NCI-H524 treated with DMSO at 0.1 percent for 48 hours (cell line): Measurements from ENCODE around the gene TIMM44.
"Not testable (repeated sequence)": the region's sequence is repeated elsewhere in the genome, so short reads cannot be mapped to it uniquely, and the experiment has no call there.

Experiments
- DNase-seq: peaks from one replicate; lab custom pipeline; 2025; lab: John Stamatoyannopoulos, UW

Gene TIMM44

DNA sequence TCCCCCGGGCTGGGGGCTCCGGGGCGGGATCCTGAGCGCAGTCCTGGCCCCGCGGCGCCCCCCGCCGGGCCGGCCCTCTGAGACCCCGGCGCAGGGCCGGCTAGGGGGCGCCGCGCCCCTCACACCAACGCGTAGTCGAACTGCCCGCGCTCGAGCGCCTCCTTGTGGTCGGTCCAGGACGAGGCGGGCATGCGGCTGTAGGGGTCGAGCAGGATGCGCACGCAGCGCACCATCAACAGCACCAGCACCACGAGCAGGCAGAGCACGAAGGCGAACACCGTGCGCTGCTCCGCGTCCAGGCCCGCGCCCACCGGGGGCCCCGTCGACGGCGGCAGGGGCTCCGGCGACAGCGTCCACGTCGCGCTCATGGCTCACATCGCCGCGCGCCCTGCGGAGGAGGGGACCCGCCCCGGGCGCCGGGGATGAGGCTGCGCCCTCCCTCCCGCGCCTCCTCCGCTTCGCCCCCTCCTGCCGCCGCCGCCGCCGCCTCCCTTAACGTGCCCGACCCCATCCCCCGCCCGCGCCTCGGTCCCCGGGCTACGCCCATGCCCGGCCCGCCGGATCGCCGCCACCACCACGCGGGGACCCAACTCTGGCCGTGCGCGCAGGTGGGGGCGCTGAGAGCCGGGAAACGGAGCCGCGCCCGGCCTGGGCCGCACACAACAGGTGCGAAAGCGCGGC is 18.2 kb downstream of the TIMM44 start:
- peak; percentile 26 for DNase-seq

DNA sequence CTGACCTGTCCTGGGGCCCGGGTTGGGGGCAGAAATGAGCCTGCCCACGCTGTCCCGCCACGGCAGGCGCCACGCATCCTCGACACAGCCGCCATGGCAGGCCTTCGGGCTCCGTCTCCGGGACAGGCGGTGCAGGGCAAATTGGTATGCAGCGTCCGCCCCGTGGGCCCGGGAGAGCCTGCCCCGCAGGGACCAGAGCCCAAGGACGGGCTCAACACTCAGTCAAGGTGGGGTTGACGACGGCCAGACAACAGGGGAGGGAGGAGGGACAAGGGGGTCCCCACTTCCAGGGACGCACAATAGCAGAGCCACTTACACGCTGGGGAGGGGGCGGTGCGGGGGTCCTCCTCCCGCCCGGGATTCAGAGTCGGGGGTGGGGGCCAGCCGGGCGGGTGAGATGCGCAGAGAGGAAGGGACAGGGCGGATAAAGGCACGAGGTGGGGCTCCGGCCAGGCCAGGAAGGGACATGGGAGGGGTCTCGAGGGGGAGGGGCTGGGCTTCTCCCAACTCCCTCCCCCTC is 18.8 kb downstream of the TIMM44 start:
- DNase-seq, result no peak

DNA sequence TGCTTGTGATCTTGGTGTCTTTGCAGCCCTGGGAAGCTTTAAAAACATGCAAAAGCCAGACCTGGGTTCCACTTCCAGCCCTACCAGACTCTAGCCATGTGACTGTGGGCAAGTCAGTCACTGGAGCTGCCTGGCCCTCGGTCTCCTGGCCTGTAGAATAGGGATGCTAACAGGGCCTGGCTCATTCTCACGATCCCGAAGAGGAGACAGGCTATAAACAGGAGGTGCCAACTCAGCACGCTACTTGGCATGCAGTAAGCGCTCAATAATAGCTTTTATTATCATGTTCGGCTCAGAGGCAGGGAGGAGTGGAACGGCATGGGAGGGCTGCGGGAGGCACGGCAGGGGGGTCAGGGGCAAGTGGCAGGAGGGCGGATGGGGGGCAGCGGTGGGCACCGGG is 19.2 kb downstream of the TIMM44 start:
- no peak for DNase-seq

DNA sequence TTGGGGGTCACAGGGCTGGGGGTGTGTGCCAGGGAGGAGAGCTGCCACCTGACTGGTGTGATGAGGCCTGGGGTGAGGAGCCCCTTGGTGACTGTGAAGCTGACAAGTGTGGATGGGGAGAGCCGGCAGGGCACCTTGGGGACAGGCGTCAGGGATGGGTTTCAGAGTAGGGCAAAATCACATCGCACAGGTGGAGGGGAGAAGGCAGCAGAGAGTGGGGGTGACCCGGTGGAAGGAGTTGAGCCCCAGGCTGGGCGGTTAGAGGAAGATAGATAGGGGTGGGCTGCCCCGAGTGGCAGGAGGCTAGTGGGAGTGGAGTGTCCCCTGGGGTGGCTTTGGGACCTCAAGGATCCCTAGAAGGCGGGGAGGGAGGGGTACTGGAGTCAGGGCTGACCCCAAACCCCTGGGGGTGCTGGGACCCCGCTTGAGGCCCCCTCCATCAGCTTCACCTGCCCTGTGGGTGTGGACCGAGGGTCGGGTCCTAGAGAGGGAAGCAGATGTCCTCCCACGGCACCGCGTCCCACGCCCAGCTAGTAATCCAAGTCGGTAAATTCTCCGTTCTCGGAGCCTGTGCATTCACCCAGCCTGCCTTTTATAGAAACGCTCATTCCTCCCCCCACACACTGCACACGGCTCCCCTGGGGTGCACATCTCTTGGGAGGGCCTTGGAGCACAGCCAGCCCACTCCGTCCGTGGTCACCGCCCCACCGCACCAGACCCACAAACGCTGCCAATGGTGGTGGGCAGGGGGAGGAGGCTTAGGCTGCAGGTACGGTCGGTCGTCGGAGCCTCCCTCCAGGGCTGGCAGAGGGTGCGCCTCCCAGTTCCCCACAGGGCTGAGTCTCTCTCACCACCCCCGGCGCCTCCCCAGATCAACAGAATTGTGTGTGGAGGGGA is 19.9 kb downstream of the TIMM44 start:
- DNase-seq, result no peak

DNA sequence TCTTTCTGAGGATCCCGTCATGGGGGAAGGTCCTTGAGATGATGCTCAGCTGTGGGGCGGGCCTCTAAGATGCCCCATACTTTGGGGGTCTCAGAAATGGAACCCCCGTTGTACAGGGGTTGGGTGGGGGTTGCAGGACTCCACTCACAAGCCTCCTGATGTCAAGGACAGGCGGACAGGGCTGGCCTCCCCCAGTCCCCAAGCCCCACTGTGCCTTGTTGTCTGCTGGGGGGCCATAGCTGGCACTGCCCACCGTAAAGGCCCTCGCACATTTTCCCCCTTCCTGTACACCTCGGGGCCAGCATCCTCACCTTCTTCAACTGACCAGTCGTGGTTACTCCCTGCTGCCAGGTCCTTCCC is 20.6 kb downstream of the TIMM44 start:
- no peak for DNase-seq

DNA sequence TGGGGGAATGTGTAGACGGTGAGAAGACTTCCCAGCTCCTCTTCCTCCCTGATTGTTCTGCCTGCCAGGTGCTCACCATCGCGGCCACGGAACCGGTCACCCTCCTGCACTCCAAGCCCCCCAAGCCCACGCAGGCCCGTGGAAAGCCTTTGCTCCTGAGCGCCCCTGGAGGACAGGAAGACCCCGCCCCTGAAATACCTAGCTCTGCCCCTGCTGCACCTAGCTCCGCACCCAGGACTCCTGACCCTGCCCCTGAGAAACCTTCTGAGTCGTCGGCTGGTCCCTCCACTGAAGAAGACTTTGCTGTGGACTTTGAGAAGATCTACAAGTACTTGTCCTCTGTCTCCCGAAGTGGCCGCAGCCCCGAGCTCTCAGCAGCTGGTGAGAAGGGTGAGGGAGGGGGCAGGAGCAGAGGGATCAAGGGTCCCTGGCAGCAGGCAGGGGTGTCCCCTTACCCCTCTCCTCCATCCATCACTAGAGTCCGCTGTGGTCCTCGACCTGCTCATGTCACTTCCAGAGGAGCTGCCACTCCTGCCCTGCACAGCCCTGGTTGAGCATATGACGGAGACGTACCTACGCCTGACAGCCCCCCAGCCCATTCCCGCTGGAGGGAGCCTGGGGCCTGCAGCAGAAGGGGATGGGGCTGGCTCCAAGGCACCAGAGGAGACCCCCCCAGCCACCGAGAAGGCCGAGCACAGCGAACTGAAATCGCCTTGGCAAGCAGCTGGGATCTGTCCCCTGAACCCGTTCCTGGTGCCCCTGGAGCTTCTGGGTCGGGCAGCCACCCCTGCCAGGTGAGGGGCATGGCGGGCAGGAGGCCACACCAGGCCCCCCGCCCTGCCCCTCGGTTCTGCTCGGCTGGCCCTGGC is 21.3 kb downstream of the TIMM44 start:
- no peak for DNase-seq

DNA sequence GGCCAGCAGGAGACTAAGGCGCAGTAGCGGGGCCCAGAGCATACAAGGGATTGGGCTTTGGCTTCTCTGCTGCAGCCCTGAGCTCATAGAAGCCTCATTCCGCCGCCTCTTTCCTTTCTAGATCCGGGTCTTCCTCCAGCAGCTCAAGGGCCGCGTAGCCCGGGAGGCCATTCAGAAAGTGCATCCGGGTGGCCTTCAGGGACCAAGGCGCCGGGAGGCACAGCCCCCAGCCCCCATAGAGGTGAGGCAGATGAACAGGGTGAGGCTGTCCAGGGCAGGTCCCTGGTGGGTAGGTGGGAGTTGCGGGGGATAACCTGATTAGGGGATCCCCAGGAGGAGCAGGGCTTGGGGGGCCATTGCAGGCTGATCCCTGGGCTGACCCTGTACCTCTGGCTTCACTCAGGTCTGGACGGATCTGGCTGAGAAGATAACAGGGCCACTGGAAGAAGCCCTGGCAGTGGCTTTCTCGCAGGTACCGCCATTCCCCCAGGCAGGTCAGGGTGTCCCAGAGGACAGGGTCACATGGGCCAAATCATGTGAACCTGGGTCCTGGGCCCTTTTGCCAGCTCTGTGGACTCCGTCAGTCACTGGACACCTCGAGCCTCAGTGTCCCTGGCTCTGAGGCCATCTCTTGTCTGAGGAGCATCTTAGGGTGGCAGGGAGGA is 22.0 kb downstream of the TIMM44 start:
- no peak for DNase-seq

DNA sequence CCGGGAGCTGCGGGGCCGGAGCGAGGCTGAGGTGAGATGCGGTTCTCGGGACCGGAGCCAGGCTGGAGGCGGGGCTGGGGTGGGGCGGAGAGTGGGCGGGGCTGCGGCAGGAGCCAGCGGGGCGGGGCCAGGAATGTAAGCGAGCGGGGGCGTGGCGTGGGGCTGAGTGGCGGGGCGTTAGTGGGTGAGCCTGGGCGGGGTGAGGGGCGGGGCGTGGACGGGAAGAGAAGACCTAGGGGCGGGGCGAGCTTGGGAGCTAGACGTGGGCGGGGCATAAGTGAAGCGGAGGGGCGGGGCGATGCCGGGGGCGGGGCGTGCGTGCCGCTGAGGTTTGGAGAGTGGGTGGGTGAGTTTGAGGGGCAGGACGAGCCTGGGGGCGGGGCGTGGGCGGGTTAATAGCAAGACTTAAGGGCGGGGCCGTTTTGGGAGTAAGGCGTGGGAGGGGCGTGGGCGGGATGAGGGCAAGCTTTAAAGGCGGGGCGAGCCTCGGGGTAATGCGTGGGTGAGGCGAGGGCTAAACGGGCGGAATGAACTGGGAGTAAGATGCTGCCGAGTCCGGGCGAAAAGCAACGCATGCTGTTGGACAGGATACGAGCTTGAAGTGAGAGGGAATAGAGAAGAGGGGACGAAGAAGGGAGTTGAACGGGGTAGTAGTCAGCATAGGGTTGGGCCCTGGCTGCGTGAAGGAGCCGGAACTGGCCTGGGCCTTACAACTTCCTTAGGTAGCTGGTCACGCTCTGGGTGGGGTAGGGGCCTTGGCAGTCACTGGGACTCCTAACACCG is 22.8 kb downstream of the TIMM44 start:
- DNase-seq, result peak; percentile 50

DNA sequence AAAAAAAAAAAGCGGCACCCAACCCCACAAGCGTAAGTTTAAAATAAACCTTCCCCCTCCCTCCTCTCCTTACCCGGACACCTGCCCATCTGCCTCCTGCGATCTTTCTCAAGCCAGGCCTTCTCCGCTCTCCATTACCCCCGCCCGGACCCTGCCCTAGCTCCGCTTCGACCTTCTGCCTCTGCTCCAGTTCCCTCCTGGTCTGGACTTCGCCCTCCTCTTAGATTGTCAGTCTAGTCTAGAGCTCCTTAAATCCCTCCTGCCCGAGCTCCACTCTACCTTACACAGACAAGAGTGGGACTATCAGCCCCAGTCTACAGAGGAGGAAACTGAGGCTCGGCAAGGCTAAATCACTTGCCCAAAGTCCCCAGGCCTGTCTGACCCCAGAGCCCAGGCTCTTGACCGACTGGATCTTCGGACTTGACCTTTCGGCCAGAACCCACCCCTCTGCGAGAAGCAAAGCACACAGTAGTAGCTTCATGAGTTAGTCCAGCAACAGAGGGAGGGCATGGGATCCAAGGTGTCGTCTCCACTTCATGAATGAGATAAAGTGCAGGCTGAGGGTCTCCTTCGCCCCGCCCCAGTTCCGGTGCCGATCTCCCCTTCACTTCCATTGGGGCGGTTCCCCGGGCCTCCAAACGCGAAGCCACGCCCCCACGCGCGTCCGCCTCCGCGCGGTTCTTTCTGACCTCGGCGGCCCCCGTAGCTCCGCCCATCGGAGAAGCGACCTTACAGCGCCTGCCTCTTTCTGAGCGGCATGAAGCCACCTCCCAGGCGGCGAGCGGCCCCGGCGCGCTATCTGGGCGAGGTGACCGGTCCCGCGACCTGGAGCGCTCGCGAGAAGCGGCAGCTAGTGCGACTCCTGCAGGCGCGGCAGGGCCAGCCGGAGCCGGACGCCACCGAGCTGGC is 23.6 kb downstream of the TIMM44 start, which contains the start of gene SNAPC2:
Gene SNAPC2 (plus strand): TSS at position 729 of the 909 bp plus-strand sequence. CDS start 29 bp downstream, at position 758.
- DNase-seq, result peak; percentile 65

DNA sequence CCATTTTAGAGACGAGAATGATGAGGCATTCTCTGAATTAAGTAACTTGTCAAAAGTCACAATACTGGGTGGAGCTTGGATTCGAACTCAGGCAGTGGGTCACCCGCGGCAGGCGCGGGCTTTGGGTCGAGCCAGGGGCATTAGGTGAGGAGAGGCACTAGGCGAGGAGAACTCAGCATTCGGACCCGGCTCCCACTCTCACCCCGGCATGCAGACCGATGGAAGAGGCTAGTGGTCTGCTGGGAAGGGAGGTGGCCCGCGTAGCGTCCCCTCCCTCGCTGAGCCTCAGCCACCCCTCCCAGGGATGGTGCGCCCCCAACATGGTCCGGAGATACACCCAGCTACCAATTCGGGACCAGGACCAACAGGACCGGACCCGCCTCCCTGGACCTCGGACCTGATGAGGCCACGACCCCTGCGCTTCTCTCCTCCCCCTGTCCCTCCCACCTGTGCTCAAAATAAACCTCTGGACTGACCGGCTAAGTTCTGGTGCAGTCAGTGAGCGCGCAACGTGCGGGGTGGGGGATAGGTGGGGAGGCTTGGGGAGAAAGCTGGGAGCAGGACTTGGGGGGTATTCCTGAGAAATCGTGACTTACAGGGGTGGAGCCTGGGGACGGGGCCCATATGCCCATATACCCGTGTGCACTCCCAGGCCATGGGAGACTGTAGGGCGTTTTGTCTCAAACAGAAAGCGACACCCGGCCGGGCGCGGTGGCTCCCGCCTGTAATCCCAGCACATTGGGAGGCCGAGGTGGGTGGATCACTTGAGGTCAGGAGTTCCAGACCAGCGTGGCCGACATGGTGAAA is 24.6 kb downstream of the TIMM44 start:
- no peak for DNase-seq

DNA sequence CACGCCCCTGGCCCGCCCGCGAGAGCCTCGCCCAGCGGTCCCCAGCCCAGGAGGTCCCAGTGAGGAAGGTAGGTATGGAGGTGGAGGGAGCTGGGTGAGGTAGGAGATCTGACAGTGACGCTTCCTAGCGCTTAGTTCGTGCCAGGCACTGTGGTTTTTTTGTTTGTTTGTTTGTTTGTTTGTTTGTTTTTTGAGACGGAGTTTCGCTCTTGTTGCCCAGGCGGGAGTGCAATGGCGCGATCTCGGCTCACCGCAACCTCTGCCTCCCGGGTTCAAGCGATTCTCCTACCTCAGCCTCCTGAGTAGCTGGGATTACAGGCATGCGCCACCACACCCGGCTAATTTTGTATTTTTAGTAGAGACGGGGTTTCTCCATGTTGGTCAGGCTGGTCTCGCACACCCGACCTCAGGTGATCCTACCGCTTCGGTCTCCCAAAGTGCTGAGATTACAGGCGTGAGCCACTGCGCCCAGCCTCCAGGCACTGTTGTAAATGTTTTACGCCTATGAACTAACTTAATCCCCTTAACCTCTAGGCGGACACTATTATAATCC is 25.3 kb downstream of the TIMM44 start:
- DNase-seq, result not testable (repeated sequence)

DNA sequence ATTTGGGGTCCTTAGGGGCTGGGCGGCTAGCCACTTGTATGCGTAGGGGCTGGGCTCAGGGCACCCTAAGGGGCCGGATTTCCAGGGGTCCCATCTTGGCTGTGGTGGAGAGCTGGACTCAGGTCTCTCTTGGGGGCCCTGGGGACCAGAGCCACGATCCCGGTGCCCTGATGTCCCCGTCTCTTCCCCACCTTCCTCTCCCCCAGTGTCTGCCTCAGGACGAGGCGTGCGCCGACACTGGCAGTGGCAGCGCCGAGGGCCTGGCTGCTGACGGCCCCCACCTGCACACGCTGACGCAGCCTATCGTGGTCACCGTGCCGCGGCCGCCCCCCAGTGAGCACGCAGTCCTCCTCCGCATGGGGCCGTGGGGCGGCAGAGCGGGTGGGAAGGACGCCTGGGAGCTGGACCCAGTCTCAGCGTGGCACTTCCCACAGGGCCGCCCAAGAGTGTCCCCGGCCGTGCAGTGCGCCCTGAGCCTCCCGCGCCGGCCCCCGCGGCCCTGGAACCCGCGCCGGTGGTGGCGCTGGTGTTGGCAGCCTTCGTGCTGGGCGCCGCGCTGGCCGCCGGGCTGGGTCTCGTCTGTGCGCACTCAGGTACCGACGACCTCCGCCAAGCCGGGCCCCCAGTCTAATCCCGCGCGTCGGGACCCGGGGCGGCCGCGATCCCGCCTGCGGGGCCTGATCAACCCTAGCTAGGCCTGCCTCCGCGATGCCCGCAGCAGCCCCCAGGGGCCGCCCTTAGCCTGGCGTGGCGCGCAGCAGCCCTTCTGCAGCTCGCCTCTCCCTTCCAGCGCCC is 26.0 kb downstream of the TIMM44 start:
- no peak for DNase-seq

DNA sequence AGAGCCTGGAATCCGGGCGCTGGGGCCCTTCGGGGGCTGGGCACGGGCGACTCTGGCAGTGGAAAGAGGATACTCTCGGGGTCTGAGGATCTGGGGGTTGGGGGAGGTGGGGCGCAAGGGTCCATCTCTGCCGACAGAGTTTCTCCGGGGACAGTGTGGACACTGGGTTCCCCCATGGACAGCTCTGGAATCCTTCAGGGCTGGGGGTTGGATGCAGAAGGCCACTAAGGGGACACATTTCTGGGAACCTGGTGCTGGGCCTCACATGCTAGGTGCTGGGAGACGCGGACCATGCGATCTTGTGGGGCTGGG is 26.6 kb downstream of the TIMM44 start:
- no peak for DNase-seq

DNA sequence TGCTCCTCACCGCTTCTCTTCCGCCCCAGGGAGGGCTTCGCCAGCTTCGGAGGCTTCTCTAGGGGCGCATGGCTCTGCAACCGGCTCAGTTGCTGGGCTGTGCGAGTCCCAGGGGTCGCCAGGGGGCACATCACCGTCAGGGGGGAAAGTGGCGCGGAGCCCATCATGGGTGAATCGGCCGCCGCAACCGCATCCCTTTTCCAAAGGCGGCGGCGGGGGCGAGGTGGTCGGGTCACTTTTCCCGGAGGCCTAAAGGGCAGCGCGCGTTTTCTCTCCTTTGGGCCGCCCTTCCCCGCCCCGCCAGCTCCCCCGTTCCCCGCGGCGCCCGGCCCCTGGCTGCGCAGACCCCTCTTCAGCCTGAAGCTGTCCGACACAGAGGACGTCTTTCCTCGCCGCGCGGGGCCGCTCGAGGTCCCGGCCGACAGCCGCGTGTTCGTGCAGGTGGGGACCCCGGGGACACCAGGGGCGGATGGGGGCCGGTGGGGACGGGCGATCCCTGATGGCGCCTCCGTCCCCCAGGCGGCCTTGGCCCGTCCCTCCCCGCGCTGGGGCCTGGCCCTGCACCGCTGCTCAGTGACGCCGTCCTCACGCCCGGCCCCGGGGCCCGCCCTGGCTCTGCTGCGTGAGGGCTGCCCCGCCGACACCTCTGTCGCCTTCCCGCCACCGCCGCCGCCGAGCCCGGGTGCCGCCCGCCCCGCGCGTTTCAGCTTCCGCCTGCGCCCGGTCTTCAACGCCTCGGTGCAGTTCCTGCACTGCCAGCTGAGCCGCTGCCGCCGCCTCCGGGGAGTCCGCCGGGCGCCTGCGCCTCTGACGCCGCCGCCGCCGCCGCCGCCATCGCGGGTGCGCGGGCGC is 27.1 kb downstream of the TIMM44 start:
- DNase-seq, result no peak

DNA sequence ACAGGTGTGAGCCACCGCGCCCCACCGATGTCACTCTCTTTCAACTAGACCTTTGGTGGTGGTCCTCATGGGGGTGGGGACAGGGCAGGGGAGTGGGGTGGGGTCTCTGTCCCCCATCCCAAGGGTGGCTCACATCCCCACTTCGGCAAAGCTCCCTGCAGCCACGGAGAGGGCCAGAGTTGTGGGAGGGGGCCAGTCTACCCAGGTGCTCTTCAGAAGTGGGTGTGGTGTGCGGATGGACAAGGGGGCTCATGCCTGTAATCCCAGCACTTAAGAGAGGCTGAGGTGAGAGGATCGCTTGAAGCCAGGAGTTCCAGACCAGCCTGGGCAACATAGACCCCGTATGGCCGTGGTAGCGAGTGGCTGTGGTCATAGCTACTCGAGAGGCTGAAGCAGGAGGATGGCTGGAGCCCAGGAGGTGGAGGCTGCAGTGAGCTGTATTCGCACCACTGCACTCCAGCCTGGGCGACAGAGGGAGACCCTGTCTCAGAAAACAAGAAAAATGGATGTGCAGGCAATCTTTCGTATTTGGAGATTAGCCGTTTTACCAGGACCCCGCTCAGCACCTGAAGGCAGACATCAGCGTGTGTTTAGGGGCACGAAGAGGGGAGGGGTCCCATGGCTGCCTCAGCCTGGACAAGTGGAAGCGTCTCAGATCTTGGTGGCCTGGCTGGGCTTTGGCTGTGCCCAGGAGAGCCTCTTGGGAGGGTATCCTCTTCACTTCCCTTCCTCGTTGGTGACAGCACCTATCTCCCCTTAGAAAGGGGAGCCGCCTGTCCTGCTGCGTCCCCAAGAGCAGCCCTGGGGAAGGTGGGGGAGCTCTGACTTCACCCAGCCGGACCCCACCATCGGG is 28.0 kb downstream of the TIMM44 start:
- no peak for DNase-seq

DNA sequence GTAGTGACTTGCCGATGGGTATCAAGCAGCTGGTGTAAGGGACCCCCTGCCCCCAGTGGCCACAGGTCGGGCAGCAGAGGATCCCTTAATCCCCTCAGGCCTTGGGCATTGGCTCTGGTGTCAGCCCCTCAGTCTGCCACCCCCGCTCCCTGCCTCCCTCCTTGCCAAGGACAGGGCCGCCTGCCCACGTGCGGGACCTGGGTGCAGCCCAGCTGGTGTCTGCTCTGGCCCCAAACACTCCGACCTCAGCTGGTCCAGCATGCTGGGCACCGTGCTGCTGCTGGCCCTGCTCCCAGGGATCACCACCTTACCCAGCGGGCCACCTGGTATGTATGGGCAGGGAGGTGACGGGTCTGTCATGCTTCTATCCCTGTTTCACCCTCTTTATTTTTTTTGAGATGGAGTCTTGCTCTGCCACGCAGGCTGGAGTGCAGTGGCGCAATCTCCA is 28.8 kb downstream of the TIMM44 start, which contains the start of gene TGFBR3L:
Gene TGFBR3L (plus strand): TSS at position 233 of the 448 bp plus-strand sequence.
- DNase-seq, result no peak
